ENCODE results near the gene FBXW9.
"Not testable (repeated sequence)": the region's sequence is repeated elsewhere in the genome, so short reads cannot be mapped to it uniquely, and the experiment has no call there.

Gene FBXW9

GRCh38 chr19:12678039-12678438 is 18.4 kb downstream of the FBXW9 start:
- not testable (repeated sequence) for DNase-seq

- no peak for DNase-seq
Measured at GRCh38 chr19:12676928-12677327, 19.5 kb downstream of the FBXW9 start.

- peak; percentile 68 for DNase-seq
Measured at GRCh38 chr19:12676384-12676792, 20.0 kb downstream of the FBXW9 start.

- no peak for DNase-seq
Measured at GRCh38 chr19:12675940-12676339, 20.5 kb downstream of the FBXW9 start.

GRCh38 chr19:12675399-12675798 is 21.0 kb downstream of the FBXW9 start:
- DNase-seq = no peak

GRCh38 chr19:12672744-12673143 is 23.7 kb downstream of the FBXW9 start:
- DNase-seq = no peak

GRCh38 chr19:12670159-12670928 is 26.1 kb downstream of the FBXW9 start:
- no peak for DNase-seq

- peak; percentile 74 for DNase-seq
Measured at GRCh38 chr19:12669270-12670158, 26.9 kb downstream of the FBXW9 start.

- peak; percentile 21 for DNase-seq
Measured at GRCh38 chr19:12668932-12669269, 27.5 kb downstream of the FBXW9 start.

GRCh38 chr19:12668346-12668745 is 28.1 kb downstream of the FBXW9 start:
- no peak for DNase-seq

- DNase-seq = no peak
Measured at GRCh38 chr19:12667731-12668302, 28.6 kb downstream of the FBXW9 start.

- DNase-seq = peak; percentile 62
Measured at GRCh38 chr19:12666265-12667048, 30.0 kb downstream of the FBXW9 start, which contains the start of the genes MAN2B1 and WDR83. TSS of gene MAN2B1 (minus strand) at chr19:12666742. CDS start at chr19:12666701, 41 bp downstream. TSS of gene WDR83 (plus strand) at chr19:12666807. CDS start at chr19:12669791, 2,984 bp downstream.

GRCh38 chr19:12665671-12666264 is 30.7 kb downstream of the FBXW9 start:
- peak; percentile 9 for DNase-seq

GRCh38 chr19:12665281-12665573 is 31.2 kb downstream of the FBXW9 start:
- DNase-seq = no peak

- DNase-seq = no peak
Measured at GRCh38 chr19:12664406-12665280, 31.8 kb downstream of the FBXW9 start.

GRCh38 chr19:12660980-12661379 is 35.5 kb downstream of the FBXW9 start:
- no peak for DNase-seq

GRCh38 chr19:12657966-12658365 is 38.5 kb downstream of the FBXW9 start:
- no peak for DNase-seq

GRCh38 chr19:12656899-12657571 is 39.4 kb downstream of the FBXW9 start:
- DNase-seq = no peak

GRCh38 chr19:12655546-12655945 is 40.9 kb downstream of the FBXW9 start:
- DNase-seq = no peak

GRCh38 chr19:12652219-12652618 is 44.2 kb downstream of the FBXW9 start:
- no peak for DNase-seq

GRCh38 chr19:12649941-12650340 is 46.5 kb downstream of the FBXW9 start:
- DNase-seq = no peak

Data from fibroblast of upper back skin (primary cell).